GM23338 (cell line): Measurements from ENCODE around the gene IFNG. TPM values are rescaled to one million over a fixed set of nuclear protein-coding genes. Genes with fewer than 3 reads are reported as not detected.
"Not testable (repeated sequence)": the region's sequence is repeated elsewhere in the genome, so short reads cannot be mapped to it uniquely, and the experiment has no call there.

Experiments used
- ATAC-seq: fragments of 200-7000 bp; cut with Tn5 transposase; 3 replicates; pipeline ENCODE4 v1.9.1; 2020
- DNase-seq: peaks from one replicate; pipeline ENCODE4 v3.0.0-alpha.2; 2015; ENCODE audit warnings: low spot score
- H2AFZ ChIP-seq: fragments of 200-600 bp; sonication (generic); 2 replicates; pipeline ENCODE4 v1.8.0; 2016; ENCODE audit warnings: antibody characterized with exemption, mild to moderate bottlenecking, moderate library complexity
- H3F3A ChIP-seq: fragments of 200-600 bp; sonication (generic); replicated peaks from 2 replicates; pipeline ENCODE4 v1.8.0; 2017; ENCODE audit warnings: antibody characterized with exemption, mixed run types, low read depth
- H3K27ac ChIP-seq: fragments of 200-600 bp; sonication (generic); 2 replicates; pipeline ENCODE4 v1.6.1; 2016; ENCODE audit warnings: low read depth
- H3K27me3 ChIP-seq: fragments of 200-600 bp; sonication (generic); 2 replicates; pipeline ENCODE4 v1.8.0; 2016; ENCODE audit warnings: mild to moderate bottlenecking, mixed run types, moderate library complexity; ENCODE audit not compliant: insufficient read depth
- H3K36me3 ChIP-seq: fragments of 200-600 bp; sonication (generic); 2 replicates; pipeline ENCODE4 v1.8.0; 2016; ENCODE audit warnings: mild to moderate bottlenecking; ENCODE audit not compliant: insufficient read depth
- H3K4me1 ChIP-seq: fragments of 200-600 bp; sonication (generic); 2 replicates; pipeline ENCODE4 v1.8.0; 2016; ENCODE audit warnings: mild to moderate bottlenecking, moderate library complexity; ENCODE audit not compliant: insufficient read depth
- H3K4me2 ChIP-seq: fragments of 200-600 bp; sonication (generic); 2 replicates; pipeline ENCODE4 v1.7.1; 2017; ENCODE audit warnings: mixed run types
- H3K4me3 ChIP-seq: fragments of 200-600 bp; sonication (generic); 2 replicates; pipeline ENCODE4 v1.6.1; 2016; ENCODE audit warnings: mixed run types
- H3K79me2 ChIP-seq: fragments of 200-600 bp; sonication (generic); replicated peaks from 2 replicates; pipeline ENCODE4 v1.8.0; 2017; ENCODE audit warnings: mild to moderate bottlenecking; ENCODE audit not compliant: insufficient read depth
- H3K9me2 ChIP-seq: fragments of 200-600 bp; sonication (generic); 2 replicates; pipeline ENCODE4 v1.8.0; 2017; ENCODE audit not compliant: insufficient read depth
- H4K20me1 ChIP-seq: fragments of 200-600 bp; sonication (generic); replicated peaks from 2 replicates; pipeline ENCODE4 v1.8.0; 2017; ENCODE audit warnings: mild to moderate bottlenecking; ENCODE audit not compliant: insufficient read depth
- H3K27ac Mint-ChIP-seq: 2 replicates; pipeline ENCODE4 v1.8.0; 2020; ENCODE audit warnings: inconsistent platforms, mild to moderate bottlenecking, moderate library complexity, mixed read lengths
- H3K27me3 Mint-ChIP-seq: 3 replicates; pipeline ENCODE4 v1.8.0; 2022; ENCODE audit warnings: low read depth, mild to moderate bottlenecking, moderate library complexity, mixed read lengths, inconsistent platforms; ENCODE audit not compliant: insufficient read depth, poor library complexity
- H3K36me3 Mint-ChIP-seq: 3 replicates; pipeline ENCODE4 v1.8.0; 2021; ENCODE audit warnings: low read depth, mild to moderate bottlenecking, inconsistent platforms, moderate library complexity, mixed read lengths
- H3K4me1 Mint-ChIP-seq: 3 replicates; pipeline ENCODE4 v1.8.0; 2020; ENCODE audit warnings: mild to moderate bottlenecking, inconsistent platforms, mixed read lengths
- H3K4me3 Mint-ChIP-seq: 3 replicates; pipeline ENCODE4 v1.8.0; 2021; ENCODE audit warnings: moderate library complexity, mild to moderate bottlenecking, inconsistent platforms, mixed read lengths
- H3K9me3 Mint-ChIP-seq: 3 replicates; pipeline ENCODE4 v1.8.0; 2020; ENCODE audit warnings: moderate library complexity, mild to moderate bottlenecking, inconsistent platforms, mixed read lengths
- CREB1 ChIP-seq: fragments of 250-450 bp; sonication (Bioruptor Pico); IDR thresholded peaks from 2 replicates; pipeline ENCODE4 v1.5.0; 2020; ENCODE audit warnings: low read depth, mild to moderate bottlenecking, moderate library complexity
- EZH2 ChIP-seq: fragments of 200-600 bp; sonication (generic); IDR thresholded peaks from one replicate; pipeline ENCODE4 v1.8.0; 2017; ENCODE audit warnings: antibody characterized with exemption, mild to moderate bottlenecking, low read depth; ENCODE audit not compliant: unreplicated experiment
- EZH2phosphoT487 ChIP-seq: fragments of 200-600 bp; sonication (generic); IDR thresholded peaks from one replicate; pipeline ENCODE4 v1.8.1; 2018; ENCODE audit warnings: antibody characterized with exemption; ENCODE audit not compliant: unreplicated experiment
- NANOG ChIP-seq: IDR thresholded peaks from 2 replicates; pipeline ENCODE4 v1.6.1; 2016; ENCODE audit warnings: antibody characterized with exemption, borderline replicate concordance
- POLR2AphosphoS5 ChIP-seq: IDR thresholded peaks from 2 replicates; pipeline ENCODE4 v1.6.1; 2016; ENCODE audit warnings: antibody characterized with exemption, low read depth
- REST ChIP-seq: IDR thresholded peaks from one replicate; pipeline ENCODE4 v1.6.1; 2018; ENCODE audit warnings: antibody characterized with exemption; ENCODE audit not compliant: unreplicated experiment
- STAT1 ChIP-seq: IDR thresholded peaks from one replicate; pipeline ENCODE4 v1.6.1; 2016; ENCODE audit warnings: antibody characterized with exemption; ENCODE audit not compliant: unreplicated experiment
- polyA plus RNA-seq: library from polyadenylated mRNA; unstranded; fragments of >200 nt; fragmentation: Nextera tagmentation; extraction: Ambion mirVana; gene quantifications from 2 replicates; pipeline ENCODE4 v1.2.1, GENCODE V29; 2016
- total RNA-seq: library from RNA; depleted of rRNA; stranded (reverse); fragments of >200 nt; shearing (Covaris generic); gene quantifications from 2 replicates; pipeline ENCODE4 v1.2.3, GENCODE V29; 2014

The IFNG gene
- total and polyA plus RNA-seq, 2 experiments from 2014 or later = not detected

- Histone ChIP-seq H3K27ac (no peak overlapping the region), H3K4me3 (no peak overlapping the region), H3K4me2 (no peak overlapping the region), H3K27me3 (no peaks in the 10 kb centered on the region), H3F3A (no peaks in the 10 kb centered on the region), H2AFZ (no peak overlapping the region), H3K4me1 (no peaks in the 10 kb centered on the region), H4K20me1 (no peaks in the 10 kb centered on the region), H3K79me2 (no peaks in the 10 kb centered on the region), H3K9me2 (no peaks in the 10 kb centered on the region; the same call in 1 of the 2 replicates), H3K36me3 (no peaks in the 10 kb centered on the region)
- peaks cover 3% of the 10 kb centered on the region; the same call in 1 of the 3 replicates for H3K4me1 Mint-ChIP-seq
- DNase-seq (no peak), ATAC-seq (no peak)
- H3K36me3 Mint-ChIP-seq = no peaks in the 10 kb centered on the region
- no peaks in the 10 kb centered on the region for H3K9me3 Mint-ChIP-seq
- no peaks in the 10 kb centered on the region for H3K27me3 Mint-ChIP-seq
- no peak overlapping the region for H3K27ac Mint-ChIP-seq
- H3K4me3 Mint-ChIP-seq = no peak overlapping the region
- TF ChIP-seq EZH2 (no peak), CREB1 (no peak)
Observed at GRCh38 chr12:68175557-68176061, 16.1 kb upstream of the IFNG start.

DNA sequence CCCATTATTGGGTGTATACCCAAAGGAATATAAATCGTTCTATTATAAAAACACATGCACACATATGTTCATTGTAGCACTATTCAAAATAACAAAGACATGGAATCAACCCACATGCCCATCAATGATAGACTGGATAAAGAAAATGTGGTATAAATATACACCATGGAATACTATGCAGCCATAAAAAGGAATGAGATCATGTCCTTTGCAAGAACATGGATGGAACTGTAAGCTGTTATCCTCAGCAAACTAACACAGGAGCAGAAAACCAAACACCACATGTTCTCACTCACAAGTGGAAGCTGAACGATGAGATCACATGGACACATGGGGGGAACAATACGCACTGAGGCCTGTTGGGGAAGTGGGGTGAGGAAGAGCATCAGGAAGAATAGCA, 15.2 kb upstream of the IFNG start:
- not testable (repeated sequence) for H3F3A ChIP-seq, ATAC-seq, H3K4me3 Mint-ChIP-seq, H3K9me3 Mint-ChIP-seq, H3K4me1 Mint-ChIP-seq, H3K27me3 Mint-ChIP-seq, H3K79me2 ChIP-seq, H3K36me3 Mint-ChIP-seq, H3K9me2 ChIP-seq, H3K4me1 ChIP-seq, H2AFZ ChIP-seq, H3K36me3 ChIP-seq, H3K27me3 ChIP-seq, DNase-seq, H3K27ac Mint-ChIP-seq, H3K4me2 ChIP-seq, H3K27ac ChIP-seq, H3K4me3 ChIP-seq, H4K20me1 ChIP-seq

DNA sequence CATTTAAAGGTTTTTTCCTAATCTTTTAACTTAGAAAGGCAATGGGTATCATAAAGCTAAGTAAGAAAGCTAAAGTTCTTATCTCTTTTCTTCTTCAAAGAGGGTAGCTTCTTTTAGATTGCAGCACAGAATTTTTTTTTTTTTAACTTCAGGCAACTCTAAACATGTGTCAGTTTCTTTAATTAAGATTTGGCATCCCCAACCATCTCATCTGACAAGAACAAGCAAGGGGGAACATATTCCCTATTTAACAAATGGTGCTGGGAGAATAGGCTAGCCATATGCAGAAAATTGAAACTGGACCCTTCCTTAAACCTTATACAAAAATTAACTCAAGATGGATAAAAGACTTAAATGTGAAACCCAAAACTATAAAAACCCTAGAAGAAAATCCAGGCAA, 14.3 kb upstream of the IFNG start:
- Histone ChIP-seq H3K4me2 (no peak overlapping the region), H3K4me1 (no peaks in the 10 kb centered on the region), H3K9me2 (no peaks in the 10 kb centered on the region; the same call in none of the 2 replicates), H3K79me2 (no peaks in the 10 kb centered on the region), H4K20me1 (no peaks in the 10 kb centered on the region), H2AFZ (no peak overlapping the region), H3K27me3 (no peaks in the 10 kb centered on the region), H3F3A (no peaks in the 10 kb centered on the region), H3K27ac (no peak overlapping the region), H3K36me3 (no peaks in the 10 kb centered on the region), H3K4me3 (no peak overlapping the region)
- ATAC-seq = no peak
- no peak overlapping the region for H3K27ac Mint-ChIP-seq
- TF ChIP-seq REST = no peak
- no peak for TF ChIP-seq NANOG
- no peak for TF ChIP-seq EZH2phosphoT487
- TF ChIP-seq POLR2AphosphoS5 = no peak
- TF ChIP-seq STAT1 = no peak
- TF ChIP-seq CREB1 = no peak
- no peaks in the 10 kb centered on the region for H3K9me3 Mint-ChIP-seq
- H3K27me3 Mint-ChIP-seq = no peaks in the 10 kb centered on the region
- H3K36me3 Mint-ChIP-seq = no peaks in the 10 kb centered on the region
- no peak for DNase-seq
- H3K4me3 Mint-ChIP-seq = no peak overlapping the region
- peaks cover 3% of the 10 kb centered on the region; the same call in 1 of the 3 replicates for H3K4me1 Mint-ChIP-seq
